Stimulated activated CD4-positive, alpha-beta T cell treated with anti-CD3 and anti-CD28 coated beads, Interleukin-12 subunit alpha, Interleukin-12 subunit beta, amount 100 ng/mL, for 48 hours (primary cell): ENCODE results near the gene MTMR4.
"Not testable (repeated sequence)": the region's sequence is repeated elsewhere in the genome, so short reads cannot be mapped to it uniquely, and the experiment has no call there.

Experiments
- DNase-seq, 3 donors: peaks; one replicate each; pipeline ENCODE4 v3.0.0-alpha.2; 2020; ENCODE audit warnings: low read depth in 2 of 3, low spot score in 1 of 3

Gene MTMR4

DNA sequence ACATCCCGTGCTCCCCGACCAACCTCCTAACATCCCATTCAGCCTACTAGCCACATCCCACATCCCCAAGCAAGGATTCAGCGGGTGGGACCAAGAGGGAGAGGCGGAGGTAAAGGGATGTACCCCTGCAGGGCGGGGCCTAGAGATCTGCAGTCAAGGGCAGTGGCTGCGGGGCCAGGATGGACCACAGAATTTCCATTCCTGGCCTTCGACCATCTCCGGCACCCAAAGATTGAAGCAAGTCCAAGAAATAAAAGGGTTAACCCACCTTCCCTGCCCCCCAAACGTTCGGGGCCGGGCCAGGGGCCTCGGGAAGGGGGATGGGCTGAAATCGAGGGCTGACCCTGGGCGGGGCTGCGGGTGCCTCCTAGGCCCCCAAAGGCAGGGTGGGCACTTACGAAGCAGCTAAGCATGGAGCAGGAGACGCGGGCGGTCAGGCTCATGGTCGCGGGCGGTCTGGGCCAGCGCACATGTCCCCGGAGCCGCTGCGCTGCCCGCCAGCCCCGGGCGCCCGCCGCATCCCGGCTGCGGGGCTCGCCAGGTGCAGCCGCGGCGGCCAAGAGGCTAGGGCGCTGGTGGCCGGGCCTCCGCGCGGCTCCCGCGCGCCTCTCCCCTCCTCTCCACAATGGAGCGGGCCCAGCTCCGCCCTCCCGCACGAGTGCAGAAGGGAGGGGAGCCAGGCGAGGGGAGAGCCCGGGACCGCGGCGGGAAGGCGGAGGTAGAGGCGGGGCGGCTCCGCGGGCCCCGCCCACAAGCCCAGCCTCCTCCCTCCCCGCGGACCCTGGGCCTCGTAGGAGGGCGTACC lies at the start of gene MTMR4:
TSS of gene MTMR4 (minus strand) at position 674 of the 805 bp plus-strand sequence. CDS start at position 443, 231 bp downstream.
- peak; percentile 55 to 74 (median 66) for DNase-seq

DNA sequence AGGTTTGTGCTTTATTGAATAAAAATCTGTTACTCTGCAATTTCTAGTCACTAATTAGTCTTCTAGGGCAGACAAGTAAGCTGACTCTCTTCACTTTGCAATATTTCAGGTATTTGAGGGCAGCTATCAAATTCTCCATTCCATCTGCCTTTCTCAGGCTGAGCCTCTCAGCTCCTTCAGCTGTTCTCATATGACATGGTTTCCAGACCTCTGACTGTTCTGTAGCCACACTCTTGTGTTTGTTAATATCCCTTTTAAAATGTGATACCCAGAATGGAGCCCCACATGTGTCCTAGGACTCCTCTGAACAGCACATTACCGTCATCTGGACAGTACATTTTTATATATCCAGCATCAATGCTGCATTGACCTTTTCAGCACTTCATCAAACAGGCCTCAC lies 46.1 kb upstream of the MTMR4 start:
- DNase-seq: no peak

DNA sequence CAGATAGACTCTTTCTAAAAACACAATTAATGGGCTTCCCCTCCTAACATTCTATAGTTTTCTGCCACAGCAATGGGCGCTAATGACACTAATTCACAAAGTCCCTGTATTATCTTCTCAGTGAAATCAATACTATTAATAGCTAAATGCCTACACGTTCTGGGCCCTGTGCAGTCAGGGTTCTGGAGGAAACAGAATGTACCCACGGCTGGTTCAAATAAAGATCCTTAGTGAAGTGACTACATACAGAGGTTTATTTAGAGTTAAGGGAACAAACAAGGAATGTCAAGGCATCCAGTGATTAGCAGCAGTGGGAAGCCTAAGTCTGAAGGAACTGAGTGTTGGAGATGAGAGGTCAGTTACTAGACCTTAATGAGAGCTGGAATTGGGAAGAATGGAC lies 43.5 kb upstream of the MTMR4 start:
- DNase-seq: no peak

DNA sequence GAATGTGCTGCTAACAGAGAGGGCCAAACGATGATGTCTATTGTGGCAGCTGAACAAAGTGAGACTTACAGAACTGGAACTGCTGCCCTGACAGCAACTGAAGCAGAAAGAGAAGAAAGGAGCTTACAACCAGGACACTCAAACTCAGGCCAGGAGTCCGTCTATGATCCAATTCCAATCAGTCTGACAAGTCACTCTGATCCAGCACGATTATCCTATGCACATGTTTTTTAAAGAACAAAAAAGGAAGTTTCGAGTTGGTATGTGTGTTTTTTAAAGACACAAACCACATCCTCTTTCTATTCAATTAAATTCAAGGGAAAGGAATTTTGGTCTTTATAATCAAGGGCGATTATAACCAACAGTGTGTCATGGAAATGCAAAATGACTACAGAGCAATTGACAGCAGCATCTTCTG lies 42.4 kb upstream of the MTMR4 start:
- no peak for DNase-seq

DNA sequence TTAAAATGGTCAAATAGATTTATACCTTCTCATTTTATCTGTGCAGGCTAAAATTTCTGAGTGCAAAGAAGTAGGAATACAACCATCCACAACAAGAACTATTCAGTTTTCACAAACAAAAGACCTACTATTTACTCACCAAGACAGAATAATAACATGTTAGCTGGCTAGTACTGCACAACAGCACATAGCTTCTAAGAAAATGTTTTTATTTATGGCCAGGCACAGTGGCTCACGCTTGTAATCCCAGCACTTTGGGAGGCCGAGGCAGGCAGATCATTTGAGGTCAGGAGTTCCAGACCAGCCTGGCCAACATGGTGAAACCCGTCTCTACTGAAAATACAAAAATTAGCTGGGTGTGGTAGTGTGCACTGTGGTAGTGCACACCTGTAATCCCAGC lies 40.7 kb upstream of the MTMR4 start:
- DNase-seq: not testable (repeated sequence)

DNA sequence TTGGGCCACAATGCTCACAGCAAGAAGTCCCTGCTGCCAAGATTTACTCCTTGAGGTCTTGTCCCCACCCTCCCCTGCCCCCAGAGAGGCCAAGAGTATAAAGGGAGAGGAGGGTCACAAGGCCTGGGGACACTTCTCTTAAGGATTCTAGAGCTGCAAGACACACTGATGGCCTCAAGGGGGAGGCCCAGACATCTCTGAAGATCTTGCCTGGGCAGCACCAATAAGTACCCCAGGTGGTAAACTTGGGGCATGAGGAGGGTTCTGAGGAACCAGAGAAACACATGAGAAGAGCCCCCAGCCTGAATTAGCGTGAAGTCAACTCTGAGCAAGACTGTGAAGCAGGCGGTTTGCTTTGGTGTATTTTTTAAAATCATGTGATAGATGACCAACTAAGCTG lies 26.8 kb upstream of the MTMR4 start:
- DNase-seq: no peak

DNA sequence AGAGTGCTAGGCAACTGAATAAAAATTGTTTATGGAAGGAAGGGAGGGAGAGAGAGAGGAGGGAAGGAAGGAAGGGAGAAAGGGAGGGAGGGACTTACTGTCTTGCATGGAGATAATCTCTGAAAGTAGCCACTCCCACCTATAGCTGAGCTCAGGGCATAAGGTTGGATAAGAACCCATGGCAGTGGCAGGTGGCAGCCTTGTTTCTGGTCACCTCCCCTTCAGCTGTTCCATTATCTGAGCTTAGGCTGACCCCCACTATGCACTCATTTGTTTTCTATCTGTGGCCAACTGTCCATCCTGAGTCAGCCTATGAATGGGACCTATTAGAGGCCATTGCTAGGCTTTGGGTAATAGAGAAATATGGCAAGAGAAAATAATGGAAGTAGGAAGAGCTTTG lies 25.3 kb upstream of the MTMR4 start:
- DNase-seq: no peak

DNA sequence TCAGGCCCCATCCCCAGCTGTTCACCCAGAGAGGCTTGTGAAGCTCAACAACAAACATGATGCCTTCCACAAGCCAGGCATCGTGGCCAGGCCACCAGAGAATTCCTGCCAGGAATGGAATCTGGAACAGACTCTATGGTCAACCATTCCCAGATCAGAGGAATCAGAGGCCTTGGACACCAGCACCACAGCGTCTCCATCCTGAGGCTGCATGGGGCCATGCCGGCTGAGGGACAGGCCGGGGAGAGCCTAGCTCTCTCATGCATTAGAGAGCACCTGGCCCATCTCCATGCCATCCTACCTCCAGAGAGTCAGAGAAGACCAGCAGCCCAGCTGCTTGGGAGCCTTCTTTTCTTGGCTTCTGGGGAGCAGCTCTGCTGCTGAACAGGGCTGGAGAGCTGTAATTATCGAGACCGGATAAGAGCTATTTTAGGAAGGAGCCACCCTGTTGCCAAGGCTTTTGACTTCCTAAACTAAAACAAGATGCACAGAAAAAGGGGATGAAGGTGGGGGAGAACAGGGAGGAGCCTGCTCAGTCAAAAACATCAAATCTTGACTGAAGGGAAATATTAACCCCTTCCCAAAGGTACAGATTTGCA lies 24.5 kb upstream of the MTMR4 start:
- DNase-seq: no peak

DNA sequence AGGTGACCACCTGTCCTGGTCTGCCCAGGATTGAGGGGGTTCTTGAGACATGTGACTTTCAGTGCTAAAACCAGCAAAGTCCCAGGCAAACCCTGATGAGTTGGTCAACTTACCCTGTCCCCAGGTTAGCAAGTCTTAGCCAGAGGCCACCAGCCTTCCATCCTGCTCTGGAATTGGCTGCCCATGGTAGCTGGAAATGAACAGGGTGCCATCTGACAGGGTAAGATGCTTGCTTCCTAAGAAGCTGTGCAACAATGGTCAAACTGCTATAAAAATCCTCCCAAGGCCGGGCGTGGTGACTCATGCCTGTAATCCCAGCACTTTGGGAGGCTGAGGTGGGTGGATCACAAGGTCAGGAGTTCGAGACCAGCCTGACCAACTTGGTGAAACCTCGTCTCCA lies 22.8 kb upstream of the MTMR4 start:
- no peak for DNase-seq

DNA sequence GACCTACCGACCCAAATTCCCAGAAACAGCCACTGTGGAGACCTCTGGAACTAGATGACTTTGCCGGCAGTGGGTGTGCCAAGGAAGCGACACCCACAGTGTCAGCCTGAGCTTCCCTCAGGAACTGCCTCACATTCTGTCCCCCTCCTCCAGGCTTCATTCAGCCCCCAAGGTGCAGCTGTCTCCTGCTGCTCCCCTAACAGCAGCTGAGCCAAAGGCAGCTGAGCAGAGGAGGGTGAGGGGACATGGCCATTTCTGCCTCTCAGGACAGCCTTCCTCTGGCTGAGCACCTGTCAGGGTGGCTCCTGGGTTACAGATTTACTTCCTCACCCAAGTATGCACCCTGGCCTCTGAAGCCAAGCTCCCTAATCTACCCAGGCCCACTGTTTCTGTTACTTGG lies 22.1 kb upstream of the MTMR4 start:
- DNase-seq: no peak

DNA sequence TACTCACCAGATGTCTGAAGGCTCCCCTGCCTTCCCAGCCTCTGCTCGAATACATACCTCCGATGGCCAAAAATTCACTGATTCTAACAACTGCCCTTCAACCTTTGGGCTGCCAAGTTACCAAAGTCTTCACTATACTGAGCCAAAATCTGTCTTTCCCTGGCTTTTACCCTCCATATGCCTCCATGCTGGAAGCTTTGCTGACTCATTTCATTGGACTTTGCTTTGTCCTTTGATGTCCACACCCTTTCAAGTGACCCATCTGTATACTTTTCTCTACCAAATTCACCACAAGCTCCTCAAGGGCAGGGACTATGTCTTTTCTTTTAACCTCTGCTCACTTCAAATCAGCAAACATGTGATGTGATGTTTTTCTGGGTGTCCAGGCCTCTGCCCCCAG lies 21.0 kb upstream of the MTMR4 start:
- no peak for DNase-seq

DNA sequence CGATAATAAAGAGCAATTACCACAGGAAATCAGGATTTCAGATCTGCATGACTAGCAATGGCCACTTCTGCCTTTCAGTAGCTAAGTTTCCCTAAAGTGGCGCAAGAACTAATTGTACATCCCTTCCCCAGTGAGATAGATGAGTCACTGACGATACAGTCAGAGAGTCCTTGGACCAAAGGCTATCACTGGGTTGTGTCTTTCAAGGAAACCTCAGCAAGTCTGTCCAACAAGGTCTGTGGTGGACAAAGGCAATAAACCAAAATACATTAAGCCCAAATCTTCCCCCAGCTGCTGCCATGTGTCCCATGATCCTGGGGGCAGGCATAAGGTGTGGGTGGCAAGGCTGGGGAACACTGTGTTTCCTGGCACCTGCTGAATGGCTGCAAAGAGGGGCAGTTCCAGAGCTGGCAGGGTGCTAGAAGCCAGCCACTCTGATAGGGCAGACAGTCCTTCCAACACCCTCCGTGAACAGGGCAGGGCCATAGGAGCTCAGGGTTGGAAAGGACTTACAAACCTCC lies 20.5 kb upstream of the MTMR4 start:
- no peak for DNase-seq

DNA sequence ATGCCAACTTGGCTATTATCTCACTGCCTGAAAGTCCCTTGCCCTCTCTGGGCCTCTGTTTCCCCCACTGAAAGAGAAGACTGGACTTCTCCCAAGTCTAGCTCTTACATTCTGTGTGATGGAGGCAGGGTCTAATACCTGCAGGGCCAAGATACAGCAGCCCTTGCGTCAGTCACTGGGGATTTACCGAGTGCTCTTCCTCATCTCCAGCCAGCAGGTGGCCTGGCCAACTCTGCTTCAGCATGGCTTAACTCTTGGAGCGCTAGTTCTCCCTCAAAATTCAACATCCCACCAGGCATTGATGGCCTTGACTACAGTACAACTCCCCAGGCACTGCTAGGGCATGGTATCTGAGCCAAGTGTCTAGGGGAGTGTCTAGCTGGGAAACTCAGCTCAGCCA lies 19.9 kb upstream of the MTMR4 start:
- no peak for DNase-seq

DNA sequence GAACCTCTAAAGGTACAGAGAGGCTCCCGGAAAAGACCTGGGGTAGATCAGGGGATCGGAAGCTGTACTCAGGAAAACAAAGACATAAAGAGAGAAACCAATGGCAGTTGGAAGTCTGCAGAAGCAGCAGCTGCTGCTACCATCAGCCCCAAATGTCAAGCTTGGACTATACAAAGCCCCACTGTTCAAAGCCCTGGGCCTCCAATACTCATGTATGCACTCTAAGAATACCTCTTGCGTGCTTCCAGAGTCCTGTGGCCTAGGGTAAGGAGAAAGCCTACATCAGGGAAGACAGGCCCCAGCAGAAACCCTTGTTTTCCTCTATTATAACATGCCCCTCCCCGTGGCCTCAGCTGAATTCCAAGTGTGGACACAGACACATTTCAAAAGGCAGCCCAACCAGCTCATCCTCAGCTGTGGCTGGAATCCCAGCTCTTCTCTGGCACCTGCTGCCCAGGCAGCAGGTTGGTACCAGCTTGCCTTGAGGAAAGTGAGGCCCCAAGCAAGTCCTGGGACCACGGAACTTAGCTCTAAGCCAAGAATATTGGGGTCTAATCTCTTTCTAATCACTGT lies 19.3 kb upstream of the MTMR4 start:
- no peak for DNase-seq

DNA sequence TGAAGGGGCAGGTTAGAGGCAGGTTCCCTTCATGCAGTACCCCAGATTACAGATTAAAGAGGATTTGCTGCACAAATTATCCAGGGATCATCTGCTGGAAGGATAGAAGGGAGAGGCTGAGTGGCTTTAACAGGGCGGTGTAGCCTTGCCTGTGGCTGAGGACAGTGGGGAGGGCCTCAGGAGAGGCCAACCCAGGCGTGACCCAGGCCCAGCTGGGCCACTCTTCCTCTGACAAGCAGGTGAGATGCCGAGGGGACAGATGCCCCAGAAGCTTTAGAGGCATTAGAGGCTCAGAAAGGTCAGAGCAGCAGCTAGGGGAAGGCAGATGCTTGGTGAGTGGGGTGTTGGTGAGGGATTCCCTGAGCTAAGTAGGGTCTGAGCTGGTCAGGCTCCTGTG lies 18.1 kb upstream of the MTMR4 start:
- DNase-seq: no peak

DNA sequence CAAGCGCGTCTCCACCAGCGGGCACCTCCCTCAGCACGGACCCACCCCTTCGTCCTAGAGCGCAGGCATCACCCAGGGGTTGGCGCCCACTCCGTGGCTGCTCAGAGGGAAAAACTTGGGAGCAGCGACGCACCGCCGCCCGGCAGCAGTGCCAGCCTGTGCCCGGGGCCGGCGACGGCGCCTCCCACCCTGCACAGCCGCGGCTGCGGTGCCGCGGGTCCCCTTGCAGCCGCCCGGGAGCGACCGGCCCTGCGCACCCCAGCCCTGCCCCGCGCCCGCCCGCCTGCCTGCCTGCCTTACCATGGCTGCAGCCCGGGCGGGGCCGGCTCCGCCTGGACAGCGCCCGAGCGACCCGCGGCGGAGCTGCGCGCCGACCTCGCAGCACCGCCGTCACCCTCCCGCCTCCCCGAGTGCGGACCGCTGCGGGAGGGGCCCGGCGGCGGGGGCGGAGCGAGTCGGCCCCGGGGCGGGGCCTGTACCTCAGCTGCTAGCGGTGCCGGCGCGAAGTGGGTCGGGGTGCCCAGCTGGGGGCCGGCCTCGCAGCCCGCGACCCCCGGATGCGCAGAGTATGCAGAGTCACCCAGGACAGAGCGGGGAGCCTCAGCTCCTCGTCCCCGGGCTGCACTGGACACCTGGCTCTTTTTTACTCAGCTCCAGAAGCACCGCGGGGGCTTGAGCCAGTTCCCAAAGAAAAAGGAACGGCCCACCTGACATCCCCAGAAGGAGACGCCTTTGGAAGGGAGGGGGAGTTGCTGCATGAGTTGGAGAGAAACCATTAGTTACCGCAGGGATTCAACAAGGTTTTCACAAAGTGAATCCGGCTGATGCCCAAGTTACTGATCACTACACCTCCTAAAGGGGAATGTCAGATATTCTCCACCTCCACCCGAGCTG lies 17.5 kb upstream of the MTMR4 start:
- DNase-seq: peak in 2 of 3 donors; percentile 30 to 52

DNA sequence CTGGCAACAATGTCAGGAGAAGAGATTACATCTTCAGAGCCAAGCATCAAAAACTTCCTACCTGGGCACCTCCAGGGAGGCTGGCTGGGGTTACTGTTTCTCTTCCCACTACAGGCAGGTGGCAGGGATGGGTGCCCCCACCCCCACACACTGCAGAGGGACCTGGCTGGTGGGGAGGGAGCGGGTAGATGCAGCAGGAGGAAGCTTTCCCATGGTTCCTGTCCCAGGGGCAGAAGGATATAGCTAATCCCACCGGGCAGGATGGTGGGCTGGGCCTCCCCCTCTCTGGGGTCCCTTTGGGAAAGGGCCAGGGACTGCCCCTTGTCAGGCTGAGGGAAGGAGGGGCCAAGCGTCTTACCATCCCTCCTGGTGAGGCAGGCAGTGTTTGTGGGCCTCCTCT lies 16.7 kb upstream of the MTMR4 start:
- no peak for DNase-seq

DNA sequence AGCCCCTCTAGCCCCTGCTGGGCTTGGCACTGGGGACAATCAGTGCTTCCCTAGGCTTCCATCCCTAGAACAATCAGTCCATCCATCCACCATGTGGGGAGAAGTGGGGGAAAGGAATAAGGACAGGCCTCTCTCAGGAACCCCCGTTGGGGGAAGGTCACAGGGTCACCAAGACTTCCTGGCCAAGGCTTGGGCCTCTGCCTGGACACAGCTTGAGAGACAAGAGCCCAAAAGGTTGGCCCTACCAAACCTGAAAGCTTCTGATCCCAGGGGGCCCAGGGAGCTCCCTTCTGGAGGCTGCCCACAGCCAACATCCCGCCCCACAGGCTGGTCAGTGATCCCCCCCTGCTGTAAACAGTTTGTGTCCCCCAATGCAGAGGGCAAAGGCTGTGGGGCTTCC lies 16.2 kb upstream of the MTMR4 start:
- no peak for DNase-seq

DNA sequence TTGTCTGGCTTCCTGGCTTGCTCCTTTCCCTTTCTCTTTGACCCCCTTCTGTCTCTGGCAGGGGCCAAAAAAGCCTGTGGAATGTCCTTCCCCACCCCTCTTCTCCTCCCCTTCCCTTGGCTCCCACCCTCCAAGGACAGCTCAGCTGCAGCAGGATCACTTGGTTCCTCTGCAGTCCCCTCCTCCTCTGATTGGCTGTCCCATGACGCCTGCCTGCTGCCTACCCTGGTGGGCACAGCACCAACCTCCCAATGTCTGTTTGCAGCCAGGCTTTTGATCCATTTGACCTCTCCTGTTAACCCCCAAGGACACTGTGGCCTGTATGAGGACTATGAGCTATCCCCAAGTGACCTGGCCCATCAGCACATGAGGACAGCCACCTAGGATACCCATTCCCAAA lies 14.8 kb upstream of the MTMR4 start:
- no peak for DNase-seq

DNA sequence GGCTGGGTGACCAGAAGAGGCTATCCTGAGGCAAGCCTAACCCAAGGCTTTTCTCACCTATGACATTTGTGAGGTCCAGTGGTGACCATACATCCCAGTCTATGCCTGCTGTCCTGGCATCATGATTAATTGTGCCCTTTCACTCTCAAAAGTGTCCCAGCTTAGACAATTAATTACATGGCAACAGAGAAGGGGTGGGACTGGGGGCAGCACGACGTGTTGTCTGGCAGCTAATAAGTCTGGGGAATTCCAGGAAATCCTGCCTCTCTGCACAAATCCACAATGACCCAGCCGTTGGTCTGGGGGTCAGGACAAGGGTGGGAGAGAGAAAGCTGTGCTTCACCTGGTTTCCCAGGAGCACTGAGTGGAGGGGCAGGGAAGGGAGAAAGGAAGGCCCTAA lies 14.0 kb upstream of the MTMR4 start:
- no peak for DNase-seq

DNA sequence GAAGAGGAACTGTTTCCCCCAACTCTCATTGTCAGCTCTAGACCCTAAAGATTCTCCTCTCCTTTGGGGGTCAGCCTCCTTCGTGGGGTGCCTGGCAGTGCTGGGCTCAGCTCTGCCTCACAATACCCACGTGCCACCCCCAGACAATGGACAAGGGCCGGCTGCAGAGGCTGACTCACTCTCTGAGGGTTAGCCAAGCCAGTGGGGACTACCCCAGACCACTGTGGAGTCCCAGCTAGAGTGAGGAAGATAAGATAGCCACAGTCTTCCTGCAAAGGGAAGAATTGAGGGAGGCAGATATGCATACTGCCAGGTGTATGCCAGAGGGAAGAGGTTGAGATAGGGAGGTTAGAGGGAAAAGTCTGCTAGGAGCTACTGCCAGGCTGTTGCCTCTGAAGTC lies 13.5 kb upstream of the MTMR4 start:
- no peak for DNase-seq
